Measurements from ENCODE around the gene NUP210L. TPM values are rescaled to one million over a fixed set of nuclear protein-coding genes. Genes with fewer than 3 reads are reported as not detected.
A peak's percentile ranks its signal among the peaks of the same experiment; 100 is the strongest.
"Not testable (repeated sequence)": the region's sequence is repeated elsewhere in the genome, so short reads cannot be mapped to it uniquely, and the experiment has no call there.

Gene NUP210L
- total RNA-seq, 1 experiment from 2014 or later = 0.12 TPM

DNA sequence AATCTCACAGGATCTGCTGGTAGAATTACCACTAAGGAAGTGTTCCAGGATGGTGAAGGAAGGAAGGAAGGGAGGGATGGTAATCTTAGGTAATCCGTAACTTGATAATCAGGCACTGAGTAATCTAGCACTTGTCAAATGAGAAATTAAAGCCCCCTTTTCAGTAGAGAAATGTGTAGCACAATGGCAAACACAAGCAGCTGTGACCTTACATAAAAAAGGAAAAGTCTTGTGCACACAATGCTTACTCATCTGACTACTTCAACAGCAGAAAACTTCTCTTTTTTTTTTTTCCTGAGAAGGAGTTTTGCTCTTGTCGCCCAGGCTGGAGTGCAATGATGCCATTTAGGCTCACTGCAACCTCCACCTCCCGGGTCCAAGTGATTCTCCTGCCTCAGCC, 6.1 kb downstream of the NUP210L start:
- H3K27ac Mint-ChIP-seq (ENCODE audit: unreplicated experiment) = no peak overlapping the region
- no peak overlapping the region for H3K4me3 Mint-ChIP-seq (ENCODE audit: low read depth, unreplicated experiment)
- H3K4me1 Mint-ChIP-seq (ENCODE audit: low read depth, unreplicated experiment) = no peaks in the 10 kb centered on the region
- BruUV-seq (replicated peaks) = no TSS peak
- peaks cover 3% of the 10 kb centered on the region for H3K36me3 Mint-ChIP-seq (ENCODE audit: insufficient read depth, unreplicated experiment)
- intact Hi-C loops (cut with micrococcal nuclease; ENCODE audit: unreplicated experiment) = no loop called here
- no peak for DNase-seq
- no peaks in the 10 kb centered on the region for H3K9me3 Mint-ChIP-seq (ENCODE audit: low read depth, unreplicated experiment)
- TF ChIP-seq, protein P1, sequence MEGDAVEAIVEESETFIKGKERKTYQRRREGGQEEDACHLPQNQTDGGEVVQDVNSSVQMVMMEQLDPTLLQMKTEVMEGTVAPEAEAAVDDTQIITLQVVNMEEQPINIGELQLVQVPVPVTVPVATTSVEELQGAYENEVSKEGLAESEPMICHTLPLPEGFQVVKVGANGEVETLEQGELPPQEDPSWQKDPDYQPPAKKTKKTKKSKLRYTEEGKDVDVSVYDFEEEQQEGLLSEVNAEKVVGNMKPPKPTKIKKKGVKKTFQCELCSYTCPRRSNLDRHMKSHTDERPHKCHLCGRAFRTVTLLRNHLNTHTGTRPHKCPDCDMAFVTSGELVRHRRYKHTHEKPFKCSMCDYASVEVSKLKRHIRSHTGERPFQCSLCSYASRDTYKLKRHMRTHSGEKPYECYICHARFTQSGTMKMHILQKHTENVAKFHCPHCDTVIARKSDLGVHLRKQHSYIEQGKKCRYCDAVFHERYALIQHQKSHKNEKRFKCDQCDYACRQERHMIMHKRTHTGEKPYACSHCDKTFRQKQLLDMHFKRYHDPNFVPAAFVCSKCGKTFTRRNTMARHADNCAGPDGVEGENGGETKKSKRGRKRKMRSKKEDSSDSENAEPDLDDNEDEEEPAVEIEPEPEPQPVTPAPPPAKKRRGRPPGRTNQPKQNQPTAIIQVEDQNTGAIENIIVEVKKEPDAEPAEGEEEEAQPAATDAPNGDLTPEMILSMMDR (IDR thresholded peaks at IDR 0.05; ENCODE audit: unreplicated experiment) = no peak
- H3K27me3 Mint-ChIP-seq (ENCODE audit: unreplicated experiment) = no peaks in the 10 kb centered on the region
- CTCF ChIA-PET = no interaction called here

- H3K27me3 Mint-ChIP-seq (ENCODE audit: unreplicated experiment); H3K9me3 Mint-ChIP-seq (ENCODE audit: low read depth, unreplicated experiment); H3K4me1 Mint-ChIP-seq (ENCODE audit: low read depth, unreplicated experiment); H3K36me3 Mint-ChIP-seq (ENCODE audit: insufficient read depth, unreplicated experiment); CTCF ChIA-PET; BruUV-seq (replicated peaks); DNase-seq; H3K27ac Mint-ChIP-seq (ENCODE audit: unreplicated experiment); H3K4me3 Mint-ChIP-seq (ENCODE audit: low read depth, unreplicated experiment); intact Hi-C loops (cut with micrococcal nuclease; ENCODE audit: unreplicated experiment): not testable (repeated sequence)
Observed at GRCh38 chr1:154147505-154147904, 7.4 kb downstream of the NUP210L start.

DNA sequence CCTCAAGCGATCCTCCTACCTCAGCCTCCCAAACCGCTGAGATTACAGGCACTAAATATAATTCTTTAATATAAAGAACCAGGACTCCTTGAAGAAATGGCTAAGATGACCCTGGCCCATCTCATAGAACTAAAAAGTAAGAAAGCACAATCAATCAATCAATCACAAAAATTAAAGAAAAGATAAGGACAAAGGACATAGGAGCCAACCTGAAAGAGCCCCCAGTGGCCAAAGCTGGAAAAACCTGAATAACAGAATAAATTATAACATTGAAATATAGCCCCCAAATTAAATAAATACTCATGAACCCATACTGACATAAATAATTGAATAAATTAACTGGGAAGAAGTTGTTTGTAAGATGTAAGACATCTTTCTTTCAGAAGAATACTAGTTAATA, 8.9 kb downstream of the NUP210L start:
- Mint-ChIP-seq H3K27ac (ENCODE audit: unreplicated experiment) (no peak overlapping the region), H3K4me3 (ENCODE audit: low read depth, unreplicated experiment) (no peak overlapping the region), H3K36me3 (ENCODE audit: insufficient read depth, unreplicated experiment) (no peaks in the 10 kb centered on the region), H3K27me3 (ENCODE audit: unreplicated experiment) (no peaks in the 10 kb centered on the region), H3K4me1 (ENCODE audit: low read depth, unreplicated experiment) (no peaks in the 10 kb centered on the region), H3K9me3 (ENCODE audit: low read depth, unreplicated experiment) (no peaks in the 10 kb centered on the region)
- intact Hi-C loops (cut with micrococcal nuclease; ENCODE audit: unreplicated experiment) = no loop called here
- TF ChIP-seq, protein P1 (IDR thresholded peaks at IDR 0.05; ENCODE audit: unreplicated experiment) = peak; percentile 64
- CTCF ChIA-PET = interaction anchor here (0.5 to 0.7 kb wide), 3 partner anchors 9 to 1359 kb away, joined by 3 to 4 read pairs (median 3); no protein-coding TSS in a partner anchor
- no TSS peak for BruUV-seq (replicated peaks)
- DNase-seq = peak; percentile 16

DNA sequence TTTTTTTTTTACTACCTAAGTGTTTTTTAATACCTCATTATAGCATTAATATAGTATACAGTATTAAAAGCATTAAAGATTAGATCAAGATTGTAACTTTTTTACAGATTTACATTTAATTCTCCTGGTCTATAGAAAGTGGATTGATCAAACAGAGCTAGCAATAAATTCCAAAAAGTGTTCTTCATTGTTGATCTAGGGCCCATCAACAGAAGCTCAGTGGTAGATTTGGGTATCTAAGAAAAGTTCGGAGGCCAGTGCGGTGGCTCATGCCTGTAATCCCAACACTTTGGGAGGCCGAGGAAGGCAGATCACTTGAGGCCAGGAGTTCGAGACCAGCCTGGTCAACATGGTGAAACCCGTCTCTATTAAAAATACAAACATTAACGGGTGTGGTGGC, 12.5 kb downstream of the NUP210L start:
- CTCF ChIA-PET = interaction anchor here (0.6 to 0.8 kb wide), 3 partner anchors 9 to 132 kb away, joined by 3 to 7 read pairs (median 5); no protein-coding TSS in a partner anchor
- TF ChIP-seq, protein P1 (IDR thresholded peaks at IDR 0.05; ENCODE audit: unreplicated experiment) = no peak
- Mint-ChIP-seq H3K27ac (ENCODE audit: unreplicated experiment) (no peak overlapping the region), H3K4me1 (ENCODE audit: low read depth, unreplicated experiment) (no peaks in the 10 kb centered on the region), H3K4me3 (ENCODE audit: low read depth, unreplicated experiment) (no peak overlapping the region), H3K36me3 (ENCODE audit: insufficient read depth, unreplicated experiment) (no peaks in the 10 kb centered on the region), H3K27me3 (ENCODE audit: unreplicated experiment) (no peaks in the 10 kb centered on the region), H3K9me3 (ENCODE audit: low read depth, unreplicated experiment) (no peaks in the 10 kb centered on the region)
- no peak for DNase-seq
- no TSS peak for BruUV-seq (replicated peaks)
- intact Hi-C loops (cut with micrococcal nuclease; ENCODE audit: unreplicated experiment) = no loop called here

- Mint-ChIP-seq H3K4me1 (ENCODE audit: low read depth, unreplicated experiment) (no peaks in the 10 kb centered on the region), H3K9me3 (ENCODE audit: low read depth, unreplicated experiment) (no peaks in the 10 kb centered on the region), H3K27me3 (ENCODE audit: unreplicated experiment) (no peaks in the 10 kb centered on the region), H3K4me3 (ENCODE audit: low read depth, unreplicated experiment) (no peak overlapping the region), H3K27ac (ENCODE audit: unreplicated experiment) (no peak overlapping the region), H3K36me3 (ENCODE audit: insufficient read depth, unreplicated experiment) (no peaks in the 10 kb centered on the region)
- intact Hi-C loops (cut with micrococcal nuclease; ENCODE audit: unreplicated experiment) = no loop called here
- BruUV-seq (replicated peaks) = no TSS peak
- DNase-seq = no peak
- TF ChIP-seq, protein P1 (IDR thresholded peaks at IDR 0.05; ENCODE audit: unreplicated experiment) = no peak
- CTCF ChIA-PET = interaction anchor here (0.7 kb wide), 1 partner anchor 1212 kb away, joined by 5 read pairs; no protein-coding TSS in a partner anchor
Observed at GRCh38 chr1:154141240-154141639, 13.6 kb downstream of the NUP210L start.

Data from Calu3 (cell line).